ENCODE results near the gene RIMBP2.

The RIMBP2 gene

GRCh38 chr12:130441771-130442760 lies 274.0 kb downstream of the RIMBP2 start:
- no peak for DNase-seq (ENCODE audit: low spot score)

- no peak for DNase-seq (ENCODE audit: low spot score)
Measured at GRCh38 chr12:130440411-130441080, 275.6 kb downstream of the RIMBP2 start.

GRCh38 chr12:130439250-130439649 lies 276.8 kb downstream of the RIMBP2 start:
- DNase-seq (ENCODE audit: low spot score) = no peak

- DNase-seq (ENCODE audit: low spot score) = no peak
Measured at GRCh38 chr12:130438711-130439110, 277.4 kb downstream of the RIMBP2 start.

GRCh38 chr12:130438243-130438620 lies 277.9 kb downstream of the RIMBP2 start:
- DNase-seq (ENCODE audit: low spot score) = no peak

GRCh38 chr12:130437555-130438242 lies 278.4 kb downstream of the RIMBP2 start:
- no peak for DNase-seq (ENCODE audit: low spot score)

GRCh38 chr12:130436741-130437501 lies 279.2 kb downstream of the RIMBP2 start:
- DNase-seq (ENCODE audit: low spot score) = no peak

- DNase-seq (ENCODE audit: low spot score) = no peak
Measured at GRCh38 chr12:130435826-130436225, 280.3 kb downstream of the RIMBP2 start.

GRCh38 chr12:130435331-130435730 lies 280.8 kb downstream of the RIMBP2 start:
- no peak for DNase-seq (ENCODE audit: low spot score)

- no peak for DNase-seq (ENCODE audit: low spot score)
Measured at GRCh38 chr12:130434560-130434959, 281.5 kb downstream of the RIMBP2 start.

- DNase-seq (ENCODE audit: low spot score) = no peak
Measured at GRCh38 chr12:130433834-130434233, 282.3 kb downstream of the RIMBP2 start.

GRCh38 chr12:130433411-130433810 lies 282.7 kb downstream of the RIMBP2 start:
- DNase-seq (ENCODE audit: low spot score) = no peak

- DNase-seq (ENCODE audit: low spot score) = no peak
Measured at GRCh38 chr12:130431176-130431575, 284.9 kb downstream of the RIMBP2 start.

GRCh38 chr12:130429656-130430505 lies 286.2 kb downstream of the RIMBP2 start:
- no peak for DNase-seq (ENCODE audit: low spot score)

GRCh38 chr12:130428116-130428515 lies 288.0 kb downstream of the RIMBP2 start:
- DNase-seq (ENCODE audit: low spot score) = no peak

- DNase-seq (ENCODE audit: low spot score) = no peak
Measured at GRCh38 chr12:130427381-130427887, 288.7 kb downstream of the RIMBP2 start.

GRCh38 chr12:130425698-130426245 lies 290.3 kb downstream of the RIMBP2 start:
- no peak for DNase-seq (ENCODE audit: low spot score)

GRCh38 chr12:130424858-130425697 lies 291.0 kb downstream of the RIMBP2 start:
- no peak for DNase-seq (ENCODE audit: low spot score)
